ENCODE measurements around the gene DNAH5.

DNAH5 gene, protein sequence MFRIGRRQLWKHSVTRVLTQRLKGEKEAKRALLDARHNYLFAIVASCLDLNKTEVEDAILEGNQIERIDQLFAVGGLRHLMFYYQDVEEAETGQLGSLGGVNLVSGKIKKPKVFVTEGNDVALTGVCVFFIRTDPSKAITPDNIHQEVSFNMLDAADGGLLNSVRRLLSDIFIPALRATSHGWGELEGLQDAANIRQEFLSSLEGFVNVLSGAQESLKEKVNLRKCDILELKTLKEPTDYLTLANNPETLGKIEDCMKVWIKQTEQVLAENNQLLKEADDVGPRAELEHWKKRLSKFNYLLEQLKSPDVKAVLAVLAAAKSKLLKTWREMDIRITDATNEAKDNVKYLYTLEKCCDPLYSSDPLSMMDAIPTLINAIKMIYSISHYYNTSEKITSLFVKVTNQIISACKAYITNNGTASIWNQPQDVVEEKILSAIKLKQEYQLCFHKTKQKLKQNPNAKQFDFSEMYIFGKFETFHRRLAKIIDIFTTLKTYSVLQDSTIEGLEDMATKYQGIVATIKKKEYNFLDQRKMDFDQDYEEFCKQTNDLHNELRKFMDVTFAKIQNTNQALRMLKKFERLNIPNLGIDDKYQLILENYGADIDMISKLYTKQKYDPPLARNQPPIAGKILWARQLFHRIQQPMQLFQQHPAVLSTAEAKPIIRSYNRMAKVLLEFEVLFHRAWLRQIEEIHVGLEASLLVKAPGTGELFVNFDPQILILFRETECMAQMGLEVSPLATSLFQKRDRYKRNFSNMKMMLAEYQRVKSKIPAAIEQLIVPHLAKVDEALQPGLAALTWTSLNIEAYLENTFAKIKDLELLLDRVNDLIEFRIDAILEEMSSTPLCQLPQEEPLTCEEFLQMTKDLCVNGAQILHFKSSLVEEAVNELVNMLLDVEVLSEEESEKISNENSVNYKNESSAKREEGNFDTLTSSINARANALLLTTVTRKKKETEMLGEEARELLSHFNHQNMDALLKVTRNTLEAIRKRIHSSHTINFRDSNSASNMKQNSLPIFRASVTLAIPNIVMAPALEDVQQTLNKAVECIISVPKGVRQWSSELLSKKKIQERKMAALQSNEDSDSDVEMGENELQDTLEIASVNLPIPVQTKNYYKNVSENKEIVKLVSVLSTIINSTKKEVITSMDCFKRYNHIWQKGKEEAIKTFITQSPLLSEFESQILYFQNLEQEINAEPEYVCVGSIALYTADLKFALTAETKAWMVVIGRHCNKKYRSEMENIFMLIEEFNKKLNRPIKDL (N-terminal part only)

DNA sequence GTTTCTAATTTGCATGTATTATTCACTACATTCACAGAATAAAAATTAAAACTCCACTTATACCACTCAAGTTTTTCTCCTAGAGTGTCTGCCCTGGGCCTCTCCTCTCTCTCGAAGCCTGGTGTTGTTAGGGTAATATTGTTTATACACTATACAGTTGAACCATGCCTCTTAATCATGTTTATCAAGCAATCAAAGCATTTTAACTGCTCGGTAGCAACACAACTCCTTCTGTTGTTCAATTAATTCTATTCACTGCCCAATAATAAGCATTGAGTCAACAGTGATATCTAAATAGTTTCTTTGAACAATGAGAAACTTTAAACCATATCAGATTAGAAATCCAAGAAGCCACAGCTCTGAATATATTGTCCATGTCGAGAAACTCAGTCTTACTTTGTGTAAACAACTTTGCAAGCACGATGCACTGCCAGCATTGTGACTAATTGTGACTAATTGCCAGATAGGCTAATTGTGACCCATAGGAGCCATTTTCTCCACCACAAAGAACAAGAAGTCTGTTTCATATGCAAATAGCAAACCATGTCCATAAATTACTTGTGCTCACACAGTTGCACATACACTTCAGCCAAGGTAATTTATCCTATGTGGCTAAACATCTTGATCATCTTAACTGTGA is at the start of gene DNAH5:
TSS of gene DNAH5 (minus strand) at position 129 of the 640 bp plus-strand sequence. CDS start 250 bp downstream, outside the sequence.
- TF ChIP-seq, protein P1, sequence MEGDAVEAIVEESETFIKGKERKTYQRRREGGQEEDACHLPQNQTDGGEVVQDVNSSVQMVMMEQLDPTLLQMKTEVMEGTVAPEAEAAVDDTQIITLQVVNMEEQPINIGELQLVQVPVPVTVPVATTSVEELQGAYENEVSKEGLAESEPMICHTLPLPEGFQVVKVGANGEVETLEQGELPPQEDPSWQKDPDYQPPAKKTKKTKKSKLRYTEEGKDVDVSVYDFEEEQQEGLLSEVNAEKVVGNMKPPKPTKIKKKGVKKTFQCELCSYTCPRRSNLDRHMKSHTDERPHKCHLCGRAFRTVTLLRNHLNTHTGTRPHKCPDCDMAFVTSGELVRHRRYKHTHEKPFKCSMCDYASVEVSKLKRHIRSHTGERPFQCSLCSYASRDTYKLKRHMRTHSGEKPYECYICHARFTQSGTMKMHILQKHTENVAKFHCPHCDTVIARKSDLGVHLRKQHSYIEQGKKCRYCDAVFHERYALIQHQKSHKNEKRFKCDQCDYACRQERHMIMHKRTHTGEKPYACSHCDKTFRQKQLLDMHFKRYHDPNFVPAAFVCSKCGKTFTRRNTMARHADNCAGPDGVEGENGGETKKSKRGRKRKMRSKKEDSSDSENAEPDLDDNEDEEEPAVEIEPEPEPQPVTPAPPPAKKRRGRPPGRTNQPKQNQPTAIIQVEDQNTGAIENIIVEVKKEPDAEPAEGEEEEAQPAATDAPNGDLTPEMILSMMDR (IDR thresholded peaks at IDR 0.05; ENCODE audit: low read depth, low read length) = no peak
- peak; percentile 81 for DNase-seq (ENCODE audit: low read depth, low spot score)
- H3K4me3 ChIP-seq (ENCODE audit: low read depth, low read length) = no peak within 1 kb of the TSS
- in situ Hi-C loops (cut with HindIII; ENCODE audit: low sequenced_read_pairs) = no loop called here

DNA sequence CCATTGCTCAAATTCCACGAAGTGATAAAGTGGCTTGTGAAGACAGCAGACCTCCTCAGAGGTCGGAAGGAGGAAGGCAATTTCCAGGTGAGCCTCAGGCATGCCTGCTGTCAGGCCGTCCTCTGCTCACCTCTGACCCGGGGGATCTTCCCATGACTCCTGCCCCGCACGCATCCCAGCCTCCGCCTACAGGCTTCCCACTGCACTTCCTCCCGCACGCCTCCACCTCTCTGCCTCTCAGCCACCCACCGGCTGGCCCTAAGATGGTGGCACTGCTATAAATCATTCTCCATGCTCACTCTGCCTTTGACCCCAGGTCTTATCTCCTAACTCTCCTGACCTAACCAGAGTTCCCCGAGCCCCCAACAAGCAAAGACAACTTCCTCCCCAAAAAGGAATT is 49.4 kb upstream of the DNAH5 start:
- no peak for DNase-seq (ENCODE audit: low read depth, low spot score)
- TF ChIP-seq, protein P1 (IDR thresholded peaks at IDR 0.05; ENCODE audit: low read depth, low read length) = no peak
- in situ Hi-C loops (cut with HindIII; ENCODE audit: low sequenced_read_pairs) = loop anchor here (25.0 kb wide), 2 partner anchors 268 to 368 kb away; no protein-coding TSS in a partner anchor
- H3K4me3 ChIP-seq (ENCODE audit: low read depth, low read length) = no peak overlapping the region

DNA sequence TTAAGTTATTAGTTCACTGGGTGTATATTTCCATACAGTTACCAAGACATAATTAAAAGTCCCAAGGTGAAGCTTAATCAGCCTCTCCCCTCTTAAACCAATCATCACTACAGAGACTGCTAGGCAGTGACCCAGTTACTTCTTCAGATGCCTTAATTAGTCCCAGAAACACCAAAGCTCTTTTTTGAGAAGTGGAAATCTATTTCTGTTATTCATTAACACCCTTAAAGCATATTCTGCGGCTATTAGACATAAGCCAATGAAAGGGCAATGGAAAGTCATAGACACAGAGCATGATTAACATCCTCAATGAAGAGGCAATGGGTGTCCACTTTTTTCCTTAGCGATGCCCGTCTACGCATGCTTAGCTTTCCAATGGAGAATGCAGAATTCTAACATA is 48.3 kb upstream of the DNAH5 start:
- no peak for DNase-seq (ENCODE audit: low read depth, low spot score)
- TF ChIP-seq, protein P1 (IDR thresholded peaks at IDR 0.05; ENCODE audit: low read depth, low read length) = no peak
- no peak overlapping the region for H3K4me3 ChIP-seq (ENCODE audit: low read depth, low read length)
- in situ Hi-C loops (cut with HindIII; ENCODE audit: low sequenced_read_pairs) = loop anchor here (25.0 kb wide), 2 partner anchors 270 to 370 kb away; no protein-coding TSS in a partner anchor

DNA sequence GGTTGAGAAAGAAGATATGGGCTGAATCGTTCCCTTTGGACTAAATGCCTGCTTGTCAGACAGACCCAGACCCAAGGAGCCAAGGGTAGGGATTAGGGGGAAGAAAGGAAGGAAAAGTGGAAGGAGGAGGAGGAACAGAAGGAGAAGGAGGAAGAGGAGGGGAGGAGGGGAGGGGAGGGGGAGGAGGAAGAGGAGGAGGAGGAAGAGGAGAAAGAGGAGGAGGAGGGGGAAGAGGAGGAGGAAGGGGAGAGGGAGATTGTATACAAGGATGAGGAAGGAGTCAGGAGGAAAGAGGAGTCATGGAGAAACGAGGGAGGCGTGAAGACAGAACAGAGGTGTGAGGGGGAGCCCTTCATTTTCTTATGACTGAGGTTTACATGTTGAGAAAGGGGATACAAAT is 46.9 kb upstream of the DNAH5 start:
- TF ChIP-seq, protein P1 (IDR thresholded peaks at IDR 0.05; ENCODE audit: low read depth, low read length) = no peak
- in situ Hi-C loops (cut with HindIII; ENCODE audit: low sequenced_read_pairs) = loop anchor here (25.0 kb wide), 2 partner anchors 271 to 371 kb away; no protein-coding TSS in a partner anchor
- H3K4me3 ChIP-seq (ENCODE audit: low read depth, low read length) = no peak overlapping the region
- no peak for DNase-seq (ENCODE audit: low read depth, low spot score)

DNA sequence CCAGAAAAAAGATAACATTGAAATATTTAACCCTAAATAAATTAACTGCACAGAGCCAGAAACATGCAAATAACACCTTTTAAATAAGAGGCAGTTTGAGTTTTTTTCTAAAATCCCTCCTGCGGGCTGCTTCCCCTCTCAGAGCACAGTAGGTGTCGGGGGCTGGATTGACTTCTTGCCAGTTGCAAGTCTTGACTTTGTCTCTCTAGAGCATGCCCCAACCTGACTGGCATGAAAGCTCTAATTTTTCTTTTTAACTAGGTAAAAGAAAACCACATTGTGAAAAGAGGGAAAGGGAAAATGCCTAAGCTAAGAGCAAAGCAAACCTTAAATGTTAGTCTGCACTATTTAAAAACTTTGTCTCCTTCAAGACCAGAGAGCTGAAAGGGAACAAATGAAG is 46.4 kb upstream of the DNAH5 start:
- in situ Hi-C loops (cut with HindIII; ENCODE audit: low sequenced_read_pairs) = loop anchor here (25.0 kb wide), 2 partner anchors 271 to 371 kb away; no protein-coding TSS in a partner anchor
- TF ChIP-seq, protein P1 (IDR thresholded peaks at IDR 0.05; ENCODE audit: low read depth, low read length) = no peak
- no peak for DNase-seq (ENCODE audit: low read depth, low spot score)
- no peak overlapping the region for H3K4me3 ChIP-seq (ENCODE audit: low read depth, low read length)
